GM21423 (cell line): ENCODE data around the gene PTPN13.

ENCODE experiments used
- ATAC-seq: cut with Tn5 transposase; IDR thresholded peaks from one replicate; pipeline ENCODE4 v1.9.1; 2021; ENCODE audit warnings: mild to moderate bottlenecking, moderate library complexity; ENCODE audit not compliant: unreplicated experiment

Gene PTPN13

DNA sequence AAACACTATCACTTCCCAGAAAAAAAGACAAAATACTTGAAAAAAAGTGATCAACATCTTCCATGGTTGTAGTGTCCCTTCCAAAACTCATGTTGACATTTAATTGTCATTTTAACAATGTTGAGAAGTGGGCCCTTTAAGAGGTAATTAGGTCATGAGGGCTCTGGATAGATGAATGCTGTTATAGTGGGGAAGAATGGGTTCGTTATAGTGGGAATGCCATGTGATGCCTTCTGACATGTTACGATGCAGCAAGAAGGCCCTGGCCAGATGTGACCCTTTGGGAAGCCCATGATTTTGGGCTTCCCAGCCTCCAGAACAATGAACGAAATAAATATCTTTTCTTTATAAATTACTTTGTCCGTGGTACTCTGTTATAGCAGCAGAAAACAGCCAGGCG is 259.1 kb downstream of the PTPN13 start:
- ATAC-seq: no peak

GRCh38 chr4:86855572-86855971 is 261.5 kb downstream of the PTPN13 start:
- ATAC-seq: no peak

- no peak for ATAC-seq
These were observed 262.8 kb downstream of the PTPN13 start for GRCh38 chr4:86856896-86857295.

DNA sequence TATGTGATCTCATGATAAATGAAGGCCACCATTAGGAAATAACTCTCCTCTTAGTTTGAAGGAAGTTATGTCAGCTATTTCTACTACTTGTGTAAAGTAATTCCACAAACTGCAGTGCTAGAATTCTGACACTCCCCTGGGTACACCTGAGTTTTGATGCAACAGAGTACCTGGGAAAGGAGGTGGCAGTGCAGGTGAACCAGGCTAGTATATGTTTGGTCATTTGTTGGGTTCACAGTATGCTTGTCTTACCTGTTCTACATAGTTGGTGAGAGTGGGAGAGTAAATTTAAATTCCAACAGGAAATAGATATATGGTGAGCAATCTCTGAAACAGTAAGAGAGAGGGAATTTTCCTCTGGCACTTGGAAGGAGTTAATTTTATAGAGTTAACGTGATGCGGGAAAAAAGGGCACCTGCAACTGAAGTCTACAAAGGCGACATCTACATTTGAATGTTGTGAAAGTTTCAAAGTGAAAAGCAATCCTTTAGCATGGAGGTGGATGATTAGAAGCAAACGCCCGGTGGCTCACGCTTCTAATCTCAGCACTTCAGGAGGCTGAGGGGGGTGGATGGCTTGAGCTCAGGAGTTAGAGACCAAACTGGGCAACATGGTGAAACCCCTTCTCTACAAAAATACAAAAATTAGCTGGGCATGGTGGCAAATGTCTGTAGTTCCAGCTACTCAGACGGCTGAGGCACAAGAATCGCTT is 263.4 kb downstream of the PTPN13 start:
- ATAC-seq: no peak
